Dermis microvascular lymphatic vessel endothelial cell (primary cell): ENCODE data around the gene CACNA1B. TPM values are rescaled to one million over a fixed set of nuclear protein-coding genes. Genes with fewer than 3 reads are reported as not detected.
"Not testable (repeated sequence)": the region's sequence is repeated elsewhere in the genome, so short reads cannot be mapped to it uniquely, and the experiment has no call there.

Experiments used
- DNase-seq, 2 donors: peaks; one replicate each; pipeline versions ENCODE4 v3.0.0 to v3.0.0-alpha.2; 2010; ENCODE audit warnings: low read depth in 2 of 2
- total RNA-seq: library from RNA; depleted of rRNA; stranded (reverse); fragments of >200 nt; gene quantifications from 2 replicates; pipeline ENCODE4 v1.2.1, GENCODE V29; 2014

CACNA1B gene
- total RNA-seq, 1 donor from 2014 or later: under 0.01 TPM

DNA sequence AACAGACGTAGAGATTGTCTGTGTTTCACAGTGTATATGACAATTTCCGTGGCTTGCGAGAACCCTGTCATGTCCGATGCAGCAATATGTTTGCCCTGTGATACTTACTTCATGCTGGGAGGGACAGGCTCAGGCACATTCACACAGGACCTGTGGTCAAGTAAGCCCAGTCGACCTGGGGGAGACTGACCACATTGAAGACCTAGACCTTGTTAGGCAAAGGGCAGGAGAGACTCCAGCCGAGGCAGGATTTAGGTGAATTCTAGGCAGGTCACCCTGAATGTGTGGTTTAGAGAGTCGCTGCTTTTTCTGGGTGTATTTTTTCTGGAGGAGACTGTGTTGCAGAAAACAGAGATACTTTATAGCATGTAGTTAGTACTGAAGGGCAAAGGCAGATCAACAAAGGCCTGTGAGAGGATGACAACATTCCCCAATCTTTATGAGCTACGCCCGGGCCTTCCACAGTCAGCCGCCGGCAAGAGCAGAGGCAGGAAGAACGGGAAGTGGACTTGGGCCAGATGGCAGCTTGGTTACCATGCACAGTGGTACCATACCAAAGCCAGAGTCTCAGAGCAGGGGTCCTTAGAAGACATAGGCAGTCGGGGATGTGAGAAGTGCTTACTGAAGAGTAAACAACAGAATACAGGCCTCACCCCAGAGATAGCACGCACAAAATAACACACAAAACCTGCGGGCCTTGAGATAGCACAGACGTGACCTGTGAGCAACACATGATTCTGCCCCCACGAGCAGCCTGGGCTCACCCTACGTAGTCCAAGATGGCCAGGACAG lies 220.7 kb downstream of the CACNA1B start:
- DNase-seq: no peak

DNA sequence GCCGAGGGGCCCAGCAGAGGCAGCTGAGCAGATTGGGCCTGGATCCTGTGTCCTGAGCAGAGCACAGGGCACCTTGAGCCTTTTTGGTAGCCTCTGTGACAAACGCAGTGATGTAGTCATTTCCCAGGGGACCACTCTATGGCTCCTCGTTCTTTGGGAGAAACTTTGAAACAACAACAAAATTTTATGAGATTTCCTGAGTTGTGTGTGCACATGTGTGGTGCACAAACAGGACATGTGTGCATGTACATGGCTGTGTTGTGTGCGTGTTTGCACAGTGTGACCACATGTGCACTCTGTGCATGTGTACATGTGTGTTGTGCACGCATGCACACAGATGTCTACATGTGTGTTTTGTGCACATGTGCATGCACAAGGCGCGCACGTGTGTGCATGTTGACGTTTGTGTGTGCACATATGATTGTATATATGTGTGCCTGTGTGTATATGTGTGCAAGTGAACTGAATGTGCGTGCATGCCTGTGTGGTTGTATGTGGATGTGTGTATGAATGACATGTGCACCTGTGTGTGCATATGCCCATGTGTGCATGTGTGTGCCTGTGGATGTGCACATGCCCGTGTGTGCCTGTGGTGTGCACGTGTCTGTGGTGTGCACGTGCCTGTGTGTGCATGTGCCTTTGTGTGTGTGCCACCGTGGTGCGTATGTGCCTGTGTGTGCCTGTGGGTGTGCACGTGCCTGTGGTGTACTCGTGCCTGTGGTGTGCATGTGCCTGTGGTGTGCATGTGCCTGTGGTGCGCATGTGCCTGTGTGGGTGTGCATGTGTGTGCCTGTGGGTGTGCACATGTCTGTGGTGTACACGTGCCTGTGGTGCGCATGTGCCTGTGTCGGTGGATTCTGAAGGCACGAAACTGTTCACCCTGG lies 221.6 kb downstream of the CACNA1B start:
- no peak for DNase-seq

DNA sequence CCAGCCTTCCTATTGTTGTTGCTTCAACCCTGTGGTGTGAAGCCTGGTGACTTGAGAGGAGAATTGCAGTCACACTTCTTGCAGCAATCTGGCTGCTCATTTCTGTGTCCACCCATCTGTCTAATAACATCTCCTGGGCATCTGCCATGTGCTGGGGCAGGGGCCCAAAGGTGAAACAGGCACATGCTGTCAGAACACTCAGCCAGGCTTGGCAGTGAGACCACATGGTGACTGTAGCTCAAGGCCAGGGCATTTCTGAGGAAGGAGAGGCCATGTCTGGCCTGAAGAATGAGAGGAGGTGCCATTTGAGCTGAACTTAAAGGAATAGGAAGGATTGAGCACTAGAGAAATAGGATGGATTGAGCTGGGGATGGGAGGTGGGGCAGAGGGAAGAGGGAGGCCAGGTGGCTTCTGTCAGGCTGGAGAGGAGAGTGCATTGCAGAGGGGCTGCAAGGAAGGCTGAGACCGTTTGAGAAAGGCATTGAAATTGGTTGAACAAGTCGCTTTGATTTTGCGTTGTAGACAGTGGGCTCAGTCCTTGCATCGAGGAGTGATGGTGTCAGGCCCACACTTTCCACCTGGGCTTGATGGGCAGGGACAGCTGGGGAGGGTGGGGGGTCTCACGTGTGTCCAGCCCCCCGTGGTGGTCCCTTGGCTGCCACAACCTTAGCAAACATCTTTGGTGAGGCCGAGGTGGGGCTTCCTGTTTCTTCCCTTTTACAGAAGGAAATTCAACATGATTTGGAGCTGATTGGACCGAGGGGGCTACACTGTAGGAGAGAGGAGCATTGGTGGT lies 222.4 kb downstream of the CACNA1B start:
- DNase-seq: no peak

DNA sequence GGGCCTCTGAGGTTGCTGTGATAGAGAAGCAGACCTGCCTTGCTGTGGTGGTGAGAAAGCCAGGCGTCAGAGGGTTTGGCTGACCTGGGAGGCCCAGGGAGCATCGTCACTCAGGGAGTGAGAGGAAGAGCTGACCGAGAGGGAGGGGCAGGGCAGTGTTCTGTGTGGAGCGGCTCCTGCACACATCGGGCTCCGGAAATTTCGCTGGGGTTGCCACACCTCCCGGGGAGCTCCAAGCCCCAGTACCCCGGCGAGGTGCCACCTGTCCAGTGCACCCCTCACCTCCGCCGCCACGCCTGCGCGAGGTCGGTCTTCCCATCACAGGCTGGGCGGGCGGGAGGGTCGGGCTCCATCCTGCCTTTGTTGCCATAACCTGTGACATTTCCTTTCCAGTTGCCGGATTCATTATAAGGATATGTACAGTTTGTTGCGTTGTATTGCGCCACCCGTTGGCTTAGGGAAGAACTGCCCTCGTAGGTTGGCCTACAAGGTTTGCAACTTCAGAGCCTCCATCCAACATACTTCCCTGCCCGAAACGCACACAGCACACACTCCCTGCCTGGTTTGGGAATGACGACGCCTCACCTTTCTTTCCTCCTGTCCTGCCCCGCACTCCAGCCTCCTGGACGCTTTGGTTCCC lies 223.2 kb downstream of the CACNA1B start:
- peak; percentile 16 to 30 for DNase-seq

DNA sequence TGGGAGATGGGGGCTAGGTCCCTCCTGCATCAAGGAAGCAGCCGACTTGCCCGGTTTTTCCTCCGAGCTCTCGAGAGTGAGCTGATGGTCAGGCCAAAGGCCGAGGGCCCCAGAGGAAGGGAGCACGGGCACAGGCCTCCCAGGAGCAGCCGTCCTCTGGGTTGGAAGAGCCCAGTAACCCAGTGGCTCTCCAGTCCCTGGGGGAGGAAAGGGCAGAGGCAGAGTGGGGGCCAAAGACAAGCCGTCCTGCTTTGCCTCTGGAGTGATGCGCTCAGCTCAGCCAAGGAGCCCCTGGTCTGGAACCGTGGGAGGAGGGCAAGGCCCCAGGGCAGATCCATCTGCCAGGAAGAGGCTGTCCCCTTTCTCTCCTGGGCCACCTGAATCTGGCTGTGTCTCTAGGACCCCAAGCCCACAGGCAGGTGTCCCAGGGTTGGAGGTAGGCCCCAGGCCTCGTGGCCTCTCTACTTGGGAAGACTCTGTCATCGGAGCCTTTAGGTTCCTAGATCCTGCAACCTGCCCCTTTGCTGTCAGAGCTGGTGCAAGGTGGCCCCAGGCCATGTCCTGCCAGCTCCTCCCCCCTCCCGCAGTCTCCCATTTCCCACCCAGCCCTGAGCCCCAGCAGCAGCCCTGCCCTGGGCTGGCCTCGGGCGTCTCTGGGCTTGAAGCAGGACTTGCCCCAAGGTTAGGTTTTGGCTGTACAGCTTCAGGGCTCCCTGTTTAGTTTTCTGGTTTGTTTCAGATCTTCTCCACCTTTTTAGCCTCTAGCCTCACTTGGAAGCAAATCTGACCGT lies 224.1 kb downstream of the CACNA1B start:
- DNase-seq: no peak

DNA sequence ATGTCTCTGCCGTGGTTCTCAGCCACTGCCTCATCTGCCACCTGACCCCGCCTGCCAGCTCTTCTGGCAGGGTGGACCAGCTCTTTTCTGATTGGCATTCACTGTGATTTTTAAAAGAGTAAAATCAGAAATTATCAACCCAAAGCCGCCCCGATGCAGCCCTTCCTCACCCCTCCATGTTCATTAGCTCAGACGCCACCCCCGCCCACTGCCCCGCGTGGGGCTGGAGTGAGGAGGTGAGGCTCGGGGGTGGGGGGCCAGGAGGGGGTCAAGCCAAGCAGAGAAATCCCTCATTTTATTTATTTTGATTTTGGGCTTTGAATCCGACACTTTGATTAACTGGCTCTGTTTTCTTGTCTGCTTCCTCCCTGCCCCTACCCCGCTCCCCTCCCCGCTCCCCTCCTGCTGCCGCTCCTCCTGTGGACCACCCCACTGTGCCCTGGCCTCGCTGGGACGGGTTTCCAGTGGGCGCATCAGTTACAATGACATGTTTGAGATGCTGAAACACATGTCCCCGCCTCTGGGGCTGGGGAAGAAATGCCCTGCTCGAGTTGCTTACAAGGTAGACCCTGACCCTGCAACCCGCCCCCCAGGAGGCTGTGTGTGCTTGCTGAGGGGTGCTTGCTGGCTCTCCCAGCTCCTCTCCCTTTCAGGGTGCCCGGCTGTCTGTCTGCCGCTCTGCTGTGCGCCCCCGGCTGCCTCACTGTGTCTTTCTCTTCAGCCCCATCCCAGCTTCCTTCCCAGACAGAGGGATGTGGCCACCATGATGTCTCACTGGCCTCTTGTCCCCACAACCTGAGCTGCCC lies 224.9 kb downstream of the CACNA1B start:
- no peak for DNase-seq

DNA sequence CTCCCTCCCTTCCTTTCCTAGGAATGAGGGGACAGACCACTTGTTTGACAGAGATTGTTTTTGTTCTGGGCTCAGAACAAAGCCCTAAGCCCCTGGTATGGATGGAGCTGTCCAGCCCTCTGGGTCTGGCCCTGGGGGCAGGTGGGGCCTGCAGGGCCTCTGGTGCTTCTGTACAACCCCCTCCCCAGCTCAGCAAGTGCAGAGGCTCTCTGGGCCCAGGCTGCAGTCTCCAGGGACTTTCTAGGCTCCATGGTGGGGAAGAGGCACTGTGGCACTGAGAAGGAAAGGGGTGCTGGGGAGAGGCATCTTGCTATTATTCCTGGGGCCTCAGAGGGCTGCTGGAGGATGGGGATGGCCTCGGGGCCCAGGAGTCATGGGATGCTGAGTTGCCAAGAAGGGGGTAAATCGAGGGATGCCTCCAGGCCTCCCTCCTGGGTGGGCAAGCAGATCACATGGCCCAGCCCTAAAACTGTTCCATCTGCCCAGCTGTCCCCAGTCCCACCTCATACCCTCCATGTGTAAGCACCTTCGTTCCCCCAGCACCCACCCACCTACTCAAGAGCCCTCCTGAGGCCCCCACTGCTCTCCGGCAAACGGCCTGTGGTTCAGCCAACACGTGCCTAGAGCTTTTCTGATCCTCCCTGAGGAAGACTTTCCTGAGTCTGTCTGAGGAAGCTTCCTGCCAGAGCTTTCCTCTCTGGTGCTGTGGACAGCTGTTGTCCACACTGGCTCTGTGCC lies 225.7 kb downstream of the CACNA1B start:
- no peak for DNase-seq

DNA sequence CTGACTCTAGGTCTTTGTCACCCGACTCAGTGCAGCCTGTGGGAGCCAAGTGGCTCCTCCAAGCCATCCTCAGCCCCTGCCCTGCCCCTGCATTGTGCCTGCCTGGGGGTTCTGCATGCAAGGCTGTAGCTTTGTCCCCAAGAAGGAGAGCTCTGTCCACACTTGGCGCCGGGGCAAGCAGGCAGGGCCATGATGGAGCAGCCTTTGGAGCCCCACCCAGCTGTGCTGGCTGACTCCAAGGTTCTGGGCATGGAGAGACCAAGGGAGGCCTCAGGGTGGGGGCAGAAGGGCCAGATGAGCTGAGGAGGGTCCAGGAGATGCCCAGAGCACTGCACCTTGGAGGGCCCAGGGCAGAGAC lies 226.2 kb downstream of the CACNA1B start:
- no peak for DNase-seq

DNA sequence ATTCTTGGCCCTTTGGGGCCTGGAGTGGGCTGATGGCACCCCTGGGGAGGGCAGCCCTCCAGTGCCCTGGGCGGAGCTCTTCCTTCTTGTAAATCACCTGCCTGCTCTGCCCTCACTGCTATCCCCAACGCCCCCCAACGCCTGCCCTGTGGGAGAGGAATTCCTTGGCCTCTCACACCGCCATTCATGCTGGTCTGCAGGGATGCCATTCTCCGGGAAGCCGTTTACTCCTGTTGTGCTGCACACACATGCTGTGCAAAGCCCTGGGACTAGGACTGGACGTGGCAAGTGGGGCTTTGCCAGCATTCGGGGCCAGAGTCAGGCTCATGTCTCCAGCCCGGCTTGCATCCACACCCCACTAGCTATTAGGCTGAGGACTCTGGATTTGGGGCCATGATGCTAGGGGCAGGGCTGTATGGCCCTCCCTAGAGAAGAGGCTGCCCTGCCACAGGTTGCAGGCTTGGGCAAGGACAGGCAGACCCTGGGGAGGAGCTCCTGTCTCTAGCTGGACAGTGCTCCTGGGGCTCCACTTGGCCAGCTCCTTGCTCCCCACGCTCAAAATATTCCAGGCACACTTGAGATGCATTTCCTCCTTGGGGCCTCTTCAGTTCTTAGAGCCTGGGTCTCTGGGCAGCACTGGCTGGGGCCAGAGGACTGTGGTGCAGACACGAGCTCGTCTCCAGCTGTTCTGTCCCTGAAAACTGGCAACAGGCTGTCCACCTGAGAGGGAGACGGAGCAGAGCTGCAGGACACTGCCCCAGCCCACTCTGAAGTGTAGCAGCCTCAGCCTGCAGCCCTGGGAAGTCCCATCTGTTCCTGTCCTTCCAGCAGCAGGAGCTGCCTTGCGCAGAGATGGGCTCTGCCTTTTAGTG lies 226.9 kb downstream of the CACNA1B start:
- DNase-seq: no peak

DNA sequence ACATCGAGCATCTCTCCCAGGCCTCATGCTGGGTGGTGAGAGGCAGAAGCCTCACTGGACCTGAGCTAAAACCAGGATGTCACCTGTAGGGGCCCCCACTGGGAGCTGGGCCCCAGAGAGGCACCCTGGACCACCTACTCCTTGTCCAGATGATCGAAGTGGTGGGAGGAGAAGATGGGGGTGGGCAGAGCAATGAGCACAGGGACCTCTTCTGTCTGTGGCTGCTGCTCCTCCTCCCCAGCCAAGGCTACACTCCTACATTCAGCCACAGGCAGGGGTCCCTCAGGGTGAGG lies 227.5 kb downstream of the CACNA1B start:
- no peak for DNase-seq

DNA sequence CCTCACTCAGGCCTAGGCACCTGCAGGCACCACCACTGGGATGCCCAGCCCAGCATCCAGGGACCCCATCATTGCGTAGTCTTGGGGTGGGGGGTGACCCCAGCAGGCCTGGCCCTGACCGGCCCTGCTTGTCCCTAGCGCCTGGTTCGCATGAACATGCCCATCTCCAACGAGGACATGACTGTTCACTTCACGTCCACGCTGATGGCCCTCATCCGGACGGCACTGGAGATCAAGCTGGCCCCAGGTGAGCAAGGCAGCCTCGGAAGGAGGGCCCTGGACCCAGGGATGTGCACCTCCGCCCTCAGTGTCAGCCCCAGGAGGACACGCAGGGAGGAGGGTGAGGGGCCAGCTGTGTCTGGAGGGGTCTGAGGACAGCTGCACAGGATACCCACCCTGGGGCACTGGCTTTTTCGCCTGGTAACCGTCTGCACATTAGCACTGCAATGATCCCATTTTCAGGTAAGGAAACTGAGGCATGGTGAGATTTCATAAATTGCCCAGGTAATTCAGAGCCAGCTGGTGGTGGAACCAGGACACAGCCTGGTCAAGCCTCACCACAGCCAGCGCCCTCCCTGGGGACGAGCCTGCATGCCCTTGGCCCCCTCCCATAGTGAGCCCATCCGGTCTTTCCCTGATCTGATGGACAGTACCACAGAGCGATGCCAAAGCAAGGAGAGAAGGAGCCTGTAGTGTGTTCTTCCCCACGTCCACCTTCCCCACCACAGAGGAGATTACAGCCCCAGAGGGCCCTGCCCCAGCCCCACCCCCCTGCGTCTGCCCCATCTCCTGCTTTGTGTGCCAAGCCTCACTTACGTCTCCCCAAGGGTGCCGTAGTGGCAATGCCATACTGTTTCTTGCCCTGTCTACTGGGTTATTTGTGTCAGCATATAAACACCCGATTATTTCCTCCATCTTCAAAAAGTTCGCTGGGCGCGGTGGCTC lies 228.3 kb downstream of the CACNA1B start:
- DNase-seq: no peak

DNA sequence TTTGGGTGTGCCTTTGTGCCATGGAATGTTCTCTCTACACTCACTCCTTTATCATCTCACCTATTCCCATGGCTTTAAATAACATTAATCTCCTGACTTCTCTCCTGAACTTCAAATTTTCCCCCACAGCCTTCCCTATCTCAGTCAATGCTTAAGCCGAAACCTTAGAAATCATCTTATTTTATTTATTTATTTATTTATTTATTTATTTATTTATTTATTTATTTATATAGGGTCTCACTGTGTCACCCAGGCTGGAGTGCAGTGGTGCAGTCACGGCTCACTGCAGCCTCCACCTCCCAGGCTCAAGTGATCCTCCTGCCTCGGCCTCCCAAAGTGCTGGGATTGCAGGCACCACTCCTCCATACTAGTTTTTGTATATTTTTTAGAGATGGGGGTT lies 229.5 kb downstream of the CACNA1B start:
- not testable (repeated sequence) for DNase-seq

DNA sequence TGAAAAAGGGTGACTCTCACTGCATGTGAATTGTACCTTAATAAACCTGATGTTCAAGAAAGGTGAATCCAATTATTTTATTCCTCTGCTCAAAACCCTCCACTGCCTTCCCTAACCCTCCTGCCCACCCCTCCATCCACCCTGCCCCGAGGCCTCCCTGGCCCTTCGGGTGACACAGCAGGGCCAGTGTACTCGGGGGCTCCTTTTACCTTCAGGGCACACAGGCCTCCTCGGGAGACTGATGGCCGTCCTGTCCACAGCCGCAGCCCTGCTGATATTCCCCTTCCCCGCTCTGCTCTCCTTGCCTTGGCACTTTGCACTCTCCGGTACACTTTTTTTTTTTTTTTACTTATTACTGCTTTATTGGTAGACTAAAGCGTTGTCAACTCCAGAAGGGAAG lies 234.0 kb downstream of the CACNA1B start:
- no peak for DNase-seq

DNA sequence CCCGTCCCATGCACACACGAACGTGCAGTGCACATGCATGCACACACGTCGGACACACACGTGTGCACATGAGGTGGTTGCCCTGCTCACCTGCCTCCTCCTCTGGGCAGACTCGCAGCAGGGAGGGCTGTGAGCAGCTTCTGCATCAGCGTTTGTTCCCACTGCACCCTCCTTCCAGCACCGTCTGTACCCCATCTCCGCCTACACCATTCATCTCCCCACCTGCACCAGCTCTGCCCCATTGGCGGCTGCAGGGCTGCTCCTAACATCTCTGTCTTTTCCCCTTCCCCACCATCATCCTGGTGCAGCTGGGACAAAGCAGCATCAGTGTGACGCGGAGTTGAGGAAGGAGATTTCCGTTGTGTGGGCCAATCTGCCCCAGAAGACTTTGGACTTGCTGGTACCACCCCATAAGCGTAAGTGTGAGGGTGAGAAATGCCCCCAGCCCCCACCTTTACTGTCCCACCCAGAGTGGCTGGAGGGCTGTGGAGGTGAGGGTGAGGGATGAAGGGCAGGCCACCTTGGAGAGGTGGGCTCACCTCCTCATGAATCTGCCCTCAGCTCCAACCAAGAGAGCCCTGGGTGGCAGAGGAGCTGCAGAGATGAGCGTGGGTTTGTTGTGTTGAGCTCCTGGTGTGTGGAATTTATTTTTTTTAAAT lies 234.6 kb downstream of the CACNA1B start:
- no peak for DNase-seq

DNA sequence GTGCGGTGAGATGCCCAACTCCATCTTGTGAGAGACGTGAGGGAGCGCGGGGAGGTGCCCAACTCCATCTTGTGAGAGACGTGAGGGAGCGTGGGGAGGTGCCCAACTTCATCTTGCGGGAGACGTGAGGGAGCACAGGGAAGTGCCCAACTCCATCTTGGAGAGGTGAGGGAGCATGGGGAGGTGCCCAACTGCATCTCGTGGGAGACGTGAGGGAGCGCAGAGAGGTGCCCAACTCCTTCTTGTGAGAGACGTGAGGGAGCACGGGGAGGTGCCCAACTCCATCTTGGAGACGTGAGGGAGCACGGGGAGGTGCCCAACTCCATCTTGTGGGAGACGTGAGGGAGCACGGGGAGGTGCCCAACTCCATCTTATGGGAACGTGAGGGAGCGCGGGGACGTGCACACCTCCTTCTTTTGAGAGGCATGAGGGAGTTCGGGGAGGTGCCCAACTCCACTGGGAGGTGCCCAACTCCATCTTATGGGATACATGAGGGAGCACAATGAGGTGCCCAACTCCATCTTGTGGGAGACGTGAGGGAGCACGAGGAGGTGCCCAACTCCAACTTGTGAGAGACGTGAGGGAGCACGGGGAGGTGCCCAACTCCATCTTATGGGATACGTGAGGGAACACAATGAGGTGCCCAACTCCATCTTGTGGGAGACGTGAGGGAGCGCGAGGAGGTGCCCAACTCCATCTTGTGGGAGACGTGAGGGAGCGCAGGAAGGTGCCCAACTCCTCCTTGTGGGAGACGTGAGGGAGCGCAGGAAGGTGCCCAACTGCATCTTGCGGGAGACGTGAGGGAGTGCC lies 235.4 kb downstream of the CACNA1B start:
- DNase-seq: no peak
